Adipocyte (in vitro differentiated cells): ENCODE data around the gene NFKBIZ.
A peak's percentile ranks its signal among the peaks of the same experiment; 100 is the strongest.

Source experiments
- DNase-seq: peaks from one replicate; pipeline ENCODE4 v3.0.0-alpha.2; 2015; ENCODE audit warnings: low read depth
- H3K27me3 ChIP-seq: replicated peaks from 2 replicates; pipeline ENCODE4 v1.7.0; 2013; ENCODE audit warnings: mild to moderate bottlenecking, low read length, moderate library complexity; ENCODE audit not compliant: control insufficient read depth, insufficient read depth
- H3K36me3 ChIP-seq: 2 replicates; pipeline ENCODE4 v1.7.0; 2013; ENCODE audit warnings: low read length, mild to moderate bottlenecking, moderate library complexity; ENCODE audit not compliant: control insufficient read depth, insufficient read depth, severe bottlenecking
- H3K4me1 ChIP-seq: 2 replicates; pipeline ENCODE4 v1.7.0; 2013; ENCODE audit warnings: mild to moderate bottlenecking, low read length, moderate library complexity; ENCODE audit not compliant: control insufficient read depth, insufficient read depth
- H3K4me3 ChIP-seq: 2 replicates; pipeline ENCODE4 v1.7.0; 2013; ENCODE audit warnings: mild to moderate bottlenecking, low read length, moderate library complexity
- H3K9ac ChIP-seq: 2 replicates; pipeline ENCODE4 v1.7.0; 2013; ENCODE audit warnings: mild to moderate bottlenecking, low read length, moderate library complexity
- H3K9me3 ChIP-seq: 2 replicates; pipeline ENCODE4 v1.7.0; 2013; ENCODE audit warnings: mild to moderate bottlenecking, low read length, moderate library complexity; ENCODE audit not compliant: control insufficient read depth

The NFKBIZ gene

GRCh38 chr3:101812895-101813294, 36.4 kb upstream of the NFKBIZ start:
- Histone ChIP-seq H3K27me3 (no peaks in the 10 kb centered on the region), H3K36me3 (peaks cover 7% of the 10 kb centered on the region), H3K4me3 (no peak overlapping the region), H3K4me1 (peaks cover 13% of the 10 kb centered on the region), H3K9ac (no peak overlapping the region), H3K9me3 (no peaks in the 10 kb centered on the region)
- DNase-seq = no peak

DNA sequence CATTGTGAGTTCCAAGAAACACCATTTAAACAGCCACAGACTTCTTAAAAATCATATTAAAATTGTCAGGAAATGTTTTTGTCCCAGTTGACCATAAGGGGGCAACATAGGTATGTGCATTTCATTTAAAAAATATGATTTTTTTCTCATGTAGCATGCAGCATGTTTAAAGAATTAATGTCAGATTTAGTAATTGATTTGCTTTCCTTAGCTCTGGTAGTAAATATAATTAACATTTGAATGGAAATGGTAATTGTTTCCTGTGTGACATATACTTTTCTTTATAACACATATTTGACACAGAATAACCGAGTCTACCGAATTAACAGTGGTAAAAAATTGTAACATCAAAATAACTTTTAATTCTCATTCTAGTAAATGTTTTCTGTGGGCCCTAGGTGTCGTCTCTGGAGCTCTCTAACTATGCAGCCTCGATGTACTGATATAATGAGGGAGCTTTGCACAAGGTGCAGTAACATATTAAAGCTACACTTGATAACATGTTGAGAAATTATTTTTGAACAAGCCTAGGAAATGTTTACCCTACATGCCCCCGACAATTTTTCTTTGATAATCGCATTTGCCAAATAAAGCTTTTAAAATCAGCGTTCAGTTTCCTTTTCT, 35.4 kb upstream of the NFKBIZ start:
- peak; percentile 70 for DNase-seq
- Histone ChIP-seq H3K27me3 (no peaks in the 10 kb centered on the region), H3K36me3 (peaks cover 7% of the 10 kb centered on the region), H3K9me3 (no peaks in the 10 kb centered on the region), H3K9ac (no peak overlapping the region), H3K4me1 (peaks cover 13% of the 10 kb centered on the region), H3K4me3 (no peak overlapping the region)

DNA sequence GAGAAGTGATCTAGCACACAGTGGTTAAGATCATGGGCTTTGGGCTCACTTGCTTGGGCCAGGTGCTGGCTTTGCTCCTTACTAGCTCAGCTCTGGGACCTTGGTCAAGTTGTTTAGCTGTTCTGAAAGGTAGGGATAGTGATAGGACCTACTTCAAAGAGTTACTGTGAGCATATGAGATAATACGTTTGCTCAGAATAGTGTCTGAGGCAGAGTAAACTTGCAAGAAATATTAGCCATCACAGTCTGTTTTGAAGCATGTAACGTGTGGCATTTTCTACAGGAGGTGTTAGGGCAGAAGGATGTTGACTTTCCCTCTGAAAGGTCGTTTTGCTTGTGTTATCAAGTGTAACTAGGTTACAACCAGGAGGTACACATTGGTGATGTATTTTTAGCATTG, 34.5 kb upstream of the NFKBIZ start:
- Histone ChIP-seq H3K27me3 (no peaks in the 10 kb centered on the region), H3K9me3 (no peaks in the 10 kb centered on the region), H3K4me3 (no peak overlapping the region), H3K9ac (no peak overlapping the region), H3K4me1 (peaks cover 6% of the 10 kb centered on the region), H3K36me3 (peaks cover 7% of the 10 kb centered on the region)
- no peak for DNase-seq

GRCh38 chr3:101816215-101817149, 32.8 kb upstream of the NFKBIZ start:
- H3K36me3 ChIP-seq = peaks cover 12% of the 10 kb centered on the region
- peaks cover 3% of the 10 kb centered on the region for H3K4me1 ChIP-seq
- no peak for DNase-seq
- H3K4me3 ChIP-seq = no peak overlapping the region
- no peak overlapping the region for H3K9ac ChIP-seq
- no peaks in the 10 kb centered on the region for H3K27me3 ChIP-seq
- H3K9me3 ChIP-seq = no peaks in the 10 kb centered on the region

DNA sequence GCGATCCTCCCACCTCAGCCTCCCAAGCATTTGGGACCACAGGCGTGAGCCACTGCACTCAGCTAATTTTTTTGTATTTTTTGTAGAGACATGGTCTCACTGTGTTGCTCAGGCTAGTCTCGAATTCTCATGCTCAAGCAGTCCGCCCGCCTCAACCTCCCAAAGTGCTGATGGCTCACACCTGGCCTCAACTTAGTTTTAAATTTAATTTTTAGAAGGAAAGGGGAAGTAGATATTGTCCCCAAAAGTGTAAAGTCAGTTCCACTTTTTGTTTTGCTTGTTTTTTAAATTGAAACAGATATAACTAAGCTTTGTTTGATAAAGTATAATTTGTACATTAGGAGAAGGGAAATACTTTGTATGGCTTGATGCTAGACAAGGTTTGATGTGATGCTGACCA, 31.3 kb upstream of the NFKBIZ start:
- peaks cover 3% of the 10 kb centered on the region for H3K4me1 ChIP-seq
- H3K4me3 ChIP-seq = no peak overlapping the region
- no peak for DNase-seq
- H3K9me3 ChIP-seq = no peaks in the 10 kb centered on the region
- no peaks in the 10 kb centered on the region for H3K27me3 ChIP-seq
- peaks cover 19% of the 10 kb centered on the region for H3K36me3 ChIP-seq
- no peak overlapping the region for H3K9ac ChIP-seq

DNA sequence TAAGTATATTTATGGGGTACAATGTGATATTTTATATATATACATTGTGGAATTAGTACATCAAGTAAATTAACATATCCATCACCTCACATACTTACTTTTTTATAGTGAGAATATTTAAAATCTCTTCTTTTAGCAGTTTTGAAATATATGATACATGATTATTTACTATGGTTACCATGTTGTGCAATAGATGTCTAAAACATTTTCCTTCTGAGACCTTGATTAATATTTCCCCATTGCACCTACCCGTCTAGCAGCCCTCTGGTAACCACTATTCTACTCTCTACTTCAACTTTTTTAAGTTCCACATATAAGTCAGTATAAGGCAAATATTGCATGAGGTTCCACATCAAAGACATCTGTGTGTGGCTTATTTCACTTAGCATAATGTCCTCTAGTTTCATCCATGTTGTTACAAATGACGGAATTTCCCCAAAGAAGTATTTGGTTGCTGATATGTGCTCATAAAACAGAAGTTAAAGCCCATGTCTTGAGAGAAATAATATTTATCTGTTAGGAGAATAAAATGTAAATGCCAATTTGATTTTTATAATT, 29.6 kb upstream of the NFKBIZ start:
- peak; percentile 33 for DNase-seq
- H3K4me3 ChIP-seq = no peak overlapping the region
- H3K27me3 ChIP-seq = no peaks in the 10 kb centered on the region
- H3K9me3 ChIP-seq = no peaks in the 10 kb centered on the region
- no peak overlapping the region for H3K9ac ChIP-seq
- peaks cover 19% of the 10 kb centered on the region for H3K36me3 ChIP-seq
- peaks cover 8% of the 10 kb centered on the region for H3K4me1 ChIP-seq

GRCh38 chr3:101821503-101821902, 27.8 kb upstream of the NFKBIZ start:
- Histone ChIP-seq H3K9me3 (no peaks in the 10 kb centered on the region), H3K9ac (no peak overlapping the region), H3K27me3 (no peaks in the 10 kb centered on the region), H3K4me1 (peaks cover 25% of the 10 kb centered on the region), H3K4me3 (no peak overlapping the region), H3K36me3 (peaks cover 19% of the 10 kb centered on the region)
- DNase-seq = no peak

GRCh38 chr3:101823525-101823924, 25.8 kb upstream of the NFKBIZ start:
- H3K9me3 ChIP-seq = no peaks in the 10 kb centered on the region
- H3K9ac ChIP-seq = no peak overlapping the region
- H3K27me3 ChIP-seq = no peaks in the 10 kb centered on the region
- peaks cover 13% of the 10 kb centered on the region for H3K36me3 ChIP-seq
- peaks cover 30% of the 10 kb centered on the region for H3K4me1 ChIP-seq
- DNase-seq = peak; percentile 43
- H3K4me3 ChIP-seq = no peak overlapping the region

GRCh38 chr3:101824702-101825101, 24.6 kb upstream of the NFKBIZ start:
- Histone ChIP-seq H3K9me3 (no peaks in the 10 kb centered on the region), H3K4me1 (peaks cover 40% of the 10 kb centered on the region), H3K36me3 (peaks cover 13% of the 10 kb centered on the region), H3K9ac (no peak overlapping the region), H3K4me3 (no peak overlapping the region), H3K27me3 (no peaks in the 10 kb centered on the region)
- DNase-seq = peak; percentile 55

DNA sequence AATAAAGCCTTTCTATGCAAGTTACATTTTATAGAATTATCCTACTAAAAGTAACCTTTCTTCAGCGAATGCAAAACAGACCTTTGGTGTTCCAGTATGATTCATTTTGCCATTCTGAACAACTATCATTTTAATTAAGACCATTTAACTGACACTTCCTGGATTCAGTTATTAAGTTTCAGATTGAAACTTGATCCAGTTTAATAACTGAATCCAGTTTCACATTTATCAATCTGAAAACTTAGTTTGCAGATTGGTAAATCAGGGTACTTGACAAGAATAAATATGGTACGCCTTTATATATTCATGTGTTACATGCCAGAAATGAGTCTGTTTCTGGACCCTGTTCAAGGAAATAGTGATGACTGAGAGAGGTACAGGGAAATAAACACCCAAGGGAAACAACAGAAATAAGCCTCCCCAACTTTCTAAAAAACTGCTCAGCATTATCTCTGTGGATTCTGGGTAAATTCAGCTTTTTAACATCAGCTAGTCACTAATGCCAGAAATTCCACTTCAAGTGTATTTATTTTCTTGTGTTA, 23.3 kb upstream of the NFKBIZ start:
- peak overlapping the region; percentile 38 for H3K9ac ChIP-seq
- H3K4me1 ChIP-seq = peaks cover 40% of the 10 kb centered on the region

More for the DNA sequence above, 23.3 kb upstream of the NFKBIZ start:
- Histone ChIP-seq H3K27me3 (no peaks in the 10 kb centered on the region), H3K36me3 (peaks cover 10% of the 10 kb centered on the region), H3K4me3 (no peak overlapping the region), H3K9me3 (no peaks in the 10 kb centered on the region)
- peak; percentile 19 for DNase-seq
